ENCODE data around the gene MGA.

- TF ChIP-seq POLR2A (IDR thresholded peaks at IDR 0.05; ENCODE audit: control extremely low read depth in 1 of 2, low read depth in 2 of 2, low read length in 2 of 2) (no peak), CBX8 (IDR thresholded peaks at IDR 0.05; ENCODE audit: borderline replicate concordance, low read depth, low read length) (no peak), HDAC6 (IDR thresholded peaks at IDR 0.05; ENCODE audit: low read depth, low read length) (no peak), CTCF (IDR thresholded peaks at IDR 0.05; ENCODE audit: control extremely low read depth in 1 of 3, insufficient read depth in 1 of 3, low read depth in 1 of 3, low read length in 3 of 3) (no peak), FOSL1 (IDR thresholded peaks at IDR 0.05; ENCODE audit: insufficient read depth, low read depth, low read length) (no peak), TCF12 (IDR thresholded peaks at IDR 0.05; ENCODE audit: low read depth, low read length) (no peak), RAD21 (IDR thresholded peaks at IDR 0.05 in 1 of 2, conservative IDR thresholded peaks at IDR 0.05 in 1 of 2; ENCODE audit: low read depth in 2 of 2, low read length in 2 of 2) (no peak), EP300 (IDR thresholded peaks at IDR 0.05; ENCODE audit: borderline replicate concordance in 1 of 2, low read depth in 2 of 2, low read length in 2 of 2) (no peak), EZH2 (IDR thresholded peaks at IDR 0.05; ENCODE audit: low read depth, low read length, severe bottlenecking) (no peak), PHF8 (conservative IDR thresholded peaks at IDR 0.05; ENCODE audit: low read depth, low read length) (no peak), SP2 (IDR thresholded peaks at IDR 0.05; ENCODE audit: low read length) (no peak)
- TF ChIP-seq, protein P1, sequence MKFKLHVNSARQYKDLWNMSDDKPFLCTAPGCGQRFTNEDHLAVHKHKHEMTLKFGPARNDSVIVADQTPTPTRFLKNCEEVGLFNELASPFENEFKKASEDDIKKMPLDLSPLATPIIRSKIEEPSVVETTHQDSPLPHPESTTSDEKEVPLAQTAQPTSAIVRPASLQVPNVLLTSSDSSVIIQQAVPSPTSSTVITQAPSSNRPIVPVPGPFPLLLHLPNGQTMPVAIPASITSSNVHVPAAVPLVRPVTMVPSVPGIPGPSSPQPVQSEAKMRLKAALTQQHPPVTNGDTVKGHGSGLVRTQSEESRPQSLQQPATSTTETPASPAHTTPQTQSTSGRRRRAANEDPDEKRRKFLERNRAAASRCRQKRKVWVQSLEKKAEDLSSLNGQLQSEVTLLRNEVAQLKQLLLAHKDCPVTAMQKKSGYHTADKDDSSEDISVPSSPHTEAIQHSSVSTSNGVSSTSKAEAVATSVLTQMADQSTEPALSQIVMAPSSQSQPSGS (IDR thresholded peaks at IDR 0.05; ENCODE audit: low read length), result no peak
Observed at GRCh38 chr15:41650806-41651205, 9.4 kb upstream of the MGA start.

All from H1 (cell line).